WTC11 (cell line): ENCODE results near the gene RBPJ. TPM values are rescaled to one million over a fixed set of nuclear protein-coding genes. Genes with fewer than 3 reads are reported as not detected.

Experiments used
- ATAC-seq: fragments of 200-7000 bp; cut with Tn5 transposase; 2 replicates; pipeline ENCODE4 v1.10.0; 2021; ENCODE audit warnings: mild to moderate bottlenecking, moderate library complexity
- CTCF ChIA-PET: fragments of 300-600 bp; sonication (Branson Sonifier 250); formaldehyde crosslinking; loops from one replicate; lab custom pipeline; 2021; ENCODE audit warnings: antibody characterized with exemption; lab: Charles Lee
- POLR2A ChIA-PET: fragments of 350-600 bp; sonication (Branson Sonifier 250); formaldehyde crosslinking; loops from one replicate; lab custom pipeline; 2021; ENCODE audit warnings: antibody characterized with exemption; lab: Charles Lee
- DNase-seq: peaks from one replicate; pipeline ENCODE4 v3.0.0; 2021; ENCODE audit warnings: low spot score
- H3K27ac Mint-ChIP-seq: 2 replicates; pipeline ENCODE4 v1.8.0; 2021; ENCODE audit warnings: mixed read lengths
- H3K27me3 Mint-ChIP-seq: 2 replicates; pipeline ENCODE4 v1.8.0; 2021; ENCODE audit warnings: low read depth, mild to moderate bottlenecking, moderate library complexity, mixed read lengths
- H3K36me3 Mint-ChIP-seq: 2 replicates; pipeline ENCODE4 v1.8.0; 2021; ENCODE audit warnings: mixed read lengths
- H3K4me1 Mint-ChIP-seq: 2 replicates; pipeline ENCODE4 v1.8.0; 2022; ENCODE audit warnings: mixed read lengths
- H3K4me3 Mint-ChIP-seq: 2 replicates; pipeline ENCODE4 v1.8.0; 2021; ENCODE audit warnings: mild to moderate bottlenecking, moderate library complexity, mixed read lengths
- H3K9me3 Mint-ChIP-seq: 2 replicates; pipeline ENCODE4 v1.8.0; 2021; ENCODE audit warnings: mixed read lengths
- GABPB1 ChIP-seq: sonication (generic); formaldehyde crosslinking; IDR thresholded peaks from 2 replicates; pipeline ENCODE4 v1.8.1; 2023; ENCODE audit warnings: mild to moderate bottlenecking, missing genetic modification reagents
- SMAD3 ChIP-seq: sonication (generic); formaldehyde crosslinking; IDR thresholded peaks from 2 replicates; pipeline ENCODE4 v1.8.0; 2022; ENCODE audit warnings: missing genetic modification reagents, mild to moderate bottlenecking, borderline replicate concordance
- SOX15 ChIP-seq: fragments of 250-450 bp; sonication (Bioruptor Pico); IDR thresholded peaks from 2 replicates; pipeline ENCODE4 v1.9.0; 2021; ENCODE audit warnings: mild to moderate bottlenecking
- TCF7 ChIP-seq: sonication (generic); formaldehyde crosslinking; IDR thresholded peaks from 2 replicates; pipeline ENCODE4 v1.8.0; 2022; ENCODE audit warnings: mild to moderate bottlenecking, low read depth, missing genetic modification reagents, moderate library complexity
- TP53 ChIP-seq: sonication (generic); formaldehyde crosslinking; IDR thresholded peaks from 2 replicates; pipeline ENCODE4 v1.8.1; 2023; ENCODE audit warnings: mild to moderate bottlenecking, missing genetic modification reagents
- ZNF396 ChIP-seq: fragments of 250-450 bp; sonication (Bioruptor Pico); IDR thresholded peaks from 2 replicates; pipeline ENCODE4 v1.8.0; 2021; ENCODE audit warnings: mild to moderate bottlenecking, moderate library complexity, borderline replicate concordance
- total RNA-seq: library from RNA; stranded (reverse); gene quantifications from 3 replicates; pipeline ENCODE4 v1.2.3, GENCODE V29; 2021
- TF ChIP-seq, protein P1 (sequence below): sonication (generic); formaldehyde crosslinking; IDR thresholded peaks from 2 replicates; pipeline ENCODE4 v1.8.0; 2023; ENCODE audit warnings: mild to moderate bottlenecking, missing genetic modification reagents
- TF ChIP-seq, protein P2 (sequence below): sonication (generic); formaldehyde crosslinking; IDR thresholded peaks from 2 replicates; pipeline ENCODE4 v1.8.1; 2022; ENCODE audit warnings: missing genetic modification reagents, borderline replicate concordance
- TF ChIP-seq, protein P3 (sequence below): sonication (generic); formaldehyde crosslinking; conservative IDR thresholded peaks from 2 replicates; pipeline ENCODE4 v1.8.1; 2022; ENCODE audit warnings: mild to moderate bottlenecking, missing genetic modification reagents
- TF ChIP-seq, protein P4 (sequence below): fragments of 250-450 bp; sonication (Bioruptor Pico); IDR thresholded peaks from 2 replicates; pipeline ENCODE4 v1.9.0; 2021; ENCODE audit warnings: mild to moderate bottlenecking, borderline replicate concordance

RBPJ gene
- total RNA-seq, 1 experiment from 2014 or later: 163 TPM

DNA sequence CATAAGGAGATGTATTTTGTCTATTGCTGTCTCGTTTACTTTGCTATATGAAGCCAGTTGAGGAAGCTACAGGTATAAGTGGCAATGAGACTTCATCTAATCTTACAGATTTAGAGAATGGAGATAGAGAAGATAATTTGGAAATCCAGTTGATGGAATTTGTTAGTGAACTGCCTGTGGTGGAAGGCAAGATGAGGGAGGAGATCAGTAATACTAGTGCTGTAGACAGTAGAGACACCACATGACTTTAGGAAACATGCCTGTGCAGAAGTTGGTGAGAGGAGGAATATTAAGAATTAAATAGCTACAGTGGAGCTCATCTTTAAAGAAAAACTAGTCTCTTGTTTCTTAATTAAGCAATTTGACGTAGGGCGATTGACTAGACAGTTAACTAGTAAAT, 51.3 kb downstream of the RBPJ start:
- Mint-ChIP-seq H3K27me3 (no peaks in the 10 kb centered on the region), H3K4me3 (peak overlapping the region; percentile 3; the same call in 1 of the 2 replicates), H3K9me3 (no peaks in the 10 kb centered on the region), H3K4me1 (peaks cover 76% of the 10 kb centered on the region), H3K36me3 (no peaks in the 10 kb centered on the region; the same call in 1 of the 2 replicates), H3K27ac (peak overlapping the region; percentile 85)
- no peak for ATAC-seq
- TF ChIP-seq TP53 (CRISPR knock-in tag) (no peak), SMAD3 (CRISPR knock-in tag) (no peak), ZNF396 (CRISPR knock-in tag) (no peak), SOX15 (CRISPR knock-in tag) (no peak), TCF7 (CRISPR knock-in tag) (no peak)
- TF ChIP-seq, protein P1, sequence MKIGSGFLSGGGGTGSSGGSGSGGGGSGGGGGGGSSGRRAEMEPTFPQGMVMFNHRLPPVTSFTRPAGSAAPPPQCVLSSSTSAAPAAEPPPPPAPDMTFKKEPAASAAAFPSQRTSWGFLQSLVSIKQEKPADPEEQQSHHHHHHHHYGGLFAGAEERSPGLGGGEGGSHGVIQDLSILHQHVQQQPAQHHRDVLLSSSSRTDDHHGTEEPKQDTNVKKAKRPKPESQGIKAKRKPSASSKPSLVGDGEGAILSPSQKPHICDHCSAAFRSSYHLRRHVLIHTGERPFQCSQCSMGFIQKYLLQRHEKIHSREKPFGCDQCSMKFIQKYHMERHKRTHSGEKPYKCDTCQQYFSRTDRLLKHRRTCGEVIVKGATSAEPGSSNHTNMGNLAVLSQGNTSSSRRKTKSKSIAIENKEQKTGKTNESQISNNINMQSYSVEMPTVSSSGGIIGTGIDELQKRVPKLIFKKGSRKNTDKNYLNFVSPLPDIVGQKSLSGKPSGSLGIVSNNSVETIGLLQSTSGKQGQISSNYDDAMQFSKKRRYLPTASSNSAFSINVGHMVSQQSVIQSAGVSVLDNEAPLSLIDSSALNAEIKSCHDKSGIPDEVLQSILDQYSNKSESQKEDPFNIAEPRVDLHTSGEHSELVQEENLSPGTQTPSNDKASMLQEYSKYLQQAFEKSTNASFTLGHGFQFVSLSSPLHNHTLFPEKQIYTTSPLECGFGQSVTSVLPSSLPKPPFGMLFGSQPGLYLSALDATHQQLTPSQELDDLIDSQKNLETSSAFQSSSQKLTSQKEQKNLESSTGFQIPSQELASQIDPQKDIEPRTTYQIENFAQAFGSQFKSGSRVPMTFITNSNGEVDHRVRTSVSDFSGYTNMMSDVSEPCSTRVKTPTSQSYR (CRISPR knock-in tag): no peak
- POLR2A ChIA-PET: interaction anchor here (1.0 kb wide), 1 partner anchor 11 kb away, joined by 3 read pairs; no protein-coding TSS in a partner anchor
- CTCF ChIA-PET: interaction anchor here (1.1 to 2.6 kb wide), 2 partner anchors 31 to 42 kb away, joined by 3 to 10 read pairs; no protein-coding TSS in a partner anchor
- no peak for DNase-seq

DNA sequence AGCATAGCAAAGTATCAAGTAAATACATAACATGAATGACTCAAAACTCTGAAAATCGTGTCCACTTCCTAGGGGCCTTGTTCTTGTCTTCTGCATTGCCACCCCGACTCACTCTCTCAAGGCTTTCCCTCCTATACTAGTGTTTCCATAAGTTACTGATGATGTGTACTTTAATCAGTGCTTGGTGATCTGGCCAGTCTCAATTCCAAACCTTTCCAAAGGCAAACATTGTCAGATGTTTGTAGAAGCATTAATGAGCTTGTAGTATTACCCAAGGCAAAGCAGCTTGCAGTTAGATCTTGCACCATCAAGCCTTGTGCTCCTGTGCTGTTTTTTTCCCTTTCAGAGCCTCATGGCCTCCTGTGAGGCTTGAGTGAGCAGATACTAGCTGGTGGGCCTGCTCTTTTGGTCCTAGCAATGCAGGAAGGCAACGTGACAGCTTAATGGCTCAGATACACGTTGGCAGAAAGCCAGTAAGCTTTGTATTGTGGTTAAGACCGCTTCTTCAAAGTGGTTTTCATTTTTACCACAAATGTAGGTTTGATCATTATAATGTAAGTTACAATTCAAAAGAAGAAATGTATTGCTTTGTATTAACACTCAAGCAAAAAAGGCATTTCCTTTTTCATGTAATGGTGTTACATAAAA, 51.8 kb downstream of the RBPJ start:
- peak; percentile 72; the same call in 1 of the 2 replicates for TF ChIP-seq GABPB1 (CRISPR knock-in tag)
- TF ChIP-seq, protein P2, sequence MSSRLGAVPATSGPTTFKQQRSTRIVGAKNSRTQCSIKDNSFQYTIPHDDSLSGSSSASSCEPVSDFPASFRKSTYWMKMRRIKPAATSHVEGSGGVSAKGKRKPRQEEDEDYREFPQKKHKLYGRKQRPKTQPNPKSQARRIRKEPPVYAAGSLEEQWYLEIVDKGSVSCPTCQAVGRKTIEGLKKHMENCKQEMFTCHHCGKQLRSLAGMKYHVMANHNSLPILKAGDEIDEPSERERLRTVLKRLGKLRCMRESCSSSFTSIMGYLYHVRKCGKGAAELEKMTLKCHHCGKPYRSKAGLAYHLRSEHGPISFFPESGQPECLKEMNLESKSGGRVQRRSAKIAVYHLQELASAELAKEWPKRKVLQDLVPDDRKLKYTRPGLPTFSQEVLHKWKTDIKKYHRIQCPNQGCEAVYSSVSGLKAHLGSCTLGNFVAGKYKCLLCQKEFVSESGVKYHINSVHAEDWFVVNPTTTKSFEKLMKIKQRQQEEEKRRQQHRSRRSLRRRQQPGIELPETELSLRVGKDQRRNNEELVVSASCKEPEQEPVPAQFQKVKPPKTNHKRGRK (CRISPR knock-in tag): no peak
- Mint-ChIP-seq H3K9me3 (no peaks in the 10 kb centered on the region), H3K4me1 (peaks cover 79% of the 10 kb centered on the region), H3K27me3 (no peaks in the 10 kb centered on the region), H3K36me3 (no peaks in the 10 kb centered on the region; the same call in 1 of the 2 replicates), H3K4me3 (no peak overlapping the region), H3K27ac (peak overlapping the region; percentile 85)
- DNase-seq: no peak
- CTCF ChIA-PET: interaction anchor here (1.1 to 2.6 kb wide), 2 partner anchors 32 to 42 kb away, joined by 3 to 10 read pairs; no protein-coding TSS in a partner anchor
- peak; percentile 49 for ATAC-seq
- POLR2A ChIA-PET: interaction anchor here (1.0 kb wide), 1 partner anchor 12 kb away, joined by 3 read pairs; no protein-coding TSS in a partner anchor

DNA sequence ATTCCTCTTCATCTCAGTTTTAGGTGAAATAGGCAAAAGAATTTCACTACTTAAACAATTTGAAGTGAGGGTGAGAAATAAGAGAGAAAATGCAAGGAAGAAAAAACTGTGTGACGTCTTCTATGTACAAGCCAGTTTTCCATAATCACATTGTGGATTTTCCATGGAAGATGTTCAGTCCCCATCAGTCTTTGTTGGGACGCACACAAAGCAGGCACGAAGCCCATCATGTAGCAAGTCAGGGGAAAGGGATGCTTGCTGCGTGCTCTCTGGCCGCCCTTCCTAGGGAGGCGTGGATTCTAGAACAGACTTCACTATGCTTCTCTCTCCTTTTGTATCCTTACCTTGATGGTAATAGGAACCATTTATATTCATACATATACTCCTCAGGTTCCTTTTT, 54.7 kb downstream of the RBPJ start:
- DNase-seq (no peak), ATAC-seq (peak; percentile 35)
- H3K4me3 Mint-ChIP-seq: no peak overlapping the region
- no peaks in the 10 kb centered on the region for H3K36me3 Mint-ChIP-seq
- H3K4me1 Mint-ChIP-seq: peaks cover 68% of the 10 kb centered on the region
- no peaks in the 10 kb centered on the region for H3K9me3 Mint-ChIP-seq
- ChIA-PET CTCF (interaction anchor here (1.3 kb wide), 1 partner anchor 44 kb away, joined by 3 read pairs; no protein-coding TSS in a partner anchor), POLR2A (no interaction called here)
- peak overlapping the region; percentile 34; the same call in 1 of the 2 replicates for H3K27ac Mint-ChIP-seq
- TF ChIP-seq, protein P3, sequence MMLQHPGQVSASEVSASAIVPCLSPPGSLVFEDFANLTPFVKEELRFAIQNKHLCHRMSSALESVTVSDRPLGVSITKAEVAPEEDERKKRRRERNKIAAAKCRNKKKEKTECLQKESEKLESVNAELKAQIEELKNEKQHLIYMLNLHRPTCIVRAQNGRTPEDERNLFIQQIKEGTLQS: no peak
- no peak for TF ChIP-seq TCF7 (CRISPR knock-in tag)
- TF ChIP-seq, protein P4, sequence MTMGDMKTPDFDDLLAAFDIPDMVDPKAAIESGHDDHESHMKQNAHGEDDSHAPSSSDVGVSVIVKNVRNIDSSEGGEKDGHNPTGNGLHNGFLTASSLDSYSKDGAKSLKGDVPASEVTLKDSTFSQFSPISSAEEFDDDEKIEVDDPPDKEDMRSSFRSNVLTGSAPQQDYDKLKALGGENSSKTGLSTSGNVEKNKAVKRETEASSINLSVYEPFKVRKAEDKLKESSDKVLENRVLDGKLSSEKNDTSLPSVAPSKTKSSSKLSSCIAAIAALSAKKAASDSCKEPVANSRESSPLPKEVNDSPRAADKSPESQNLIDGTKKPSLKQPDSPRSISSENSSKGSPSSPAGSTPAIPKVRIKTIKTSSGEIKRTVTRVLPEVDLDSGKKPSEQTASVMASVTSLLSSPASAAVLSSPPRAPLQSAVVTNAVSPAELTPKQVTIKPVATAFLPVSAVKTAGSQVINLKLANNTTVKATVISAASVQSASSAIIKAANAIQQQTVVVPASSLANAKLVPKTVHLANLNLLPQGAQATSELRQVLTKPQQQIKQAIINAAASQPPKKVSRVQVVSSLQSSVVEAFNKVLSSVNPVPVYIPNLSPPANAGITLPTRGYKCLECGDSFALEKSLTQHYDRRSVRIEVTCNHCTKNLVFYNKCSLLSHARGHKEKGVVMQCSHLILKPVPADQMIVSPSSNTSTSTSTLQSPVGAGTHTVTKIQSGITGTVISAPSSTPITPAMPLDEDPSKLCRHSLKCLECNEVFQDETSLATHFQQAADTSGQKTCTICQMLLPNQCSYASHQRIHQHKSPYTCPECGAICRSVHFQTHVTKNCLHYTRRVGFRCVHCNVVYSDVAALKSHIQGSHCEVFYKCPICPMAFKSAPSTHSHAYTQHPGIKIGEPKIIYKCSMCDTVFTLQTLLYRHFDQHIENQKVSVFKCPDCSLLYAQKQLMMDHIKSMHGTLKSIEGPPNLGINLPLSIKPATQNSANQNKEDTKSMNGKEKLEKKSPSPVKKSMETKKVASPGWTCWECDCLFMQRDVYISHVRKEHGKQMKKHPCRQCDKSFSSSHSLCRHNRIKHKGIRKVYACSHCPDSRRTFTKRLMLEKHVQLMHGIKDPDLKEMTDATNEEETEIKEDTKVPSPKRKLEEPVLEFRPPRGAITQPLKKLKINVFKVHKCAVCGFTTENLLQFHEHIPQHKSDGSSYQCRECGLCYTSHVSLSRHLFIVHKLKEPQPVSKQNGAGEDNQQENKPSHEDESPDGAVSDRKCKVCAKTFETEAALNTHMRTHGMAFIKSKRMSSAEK (CRISPR knock-in tag): no peak
- no peaks in the 10 kb centered on the region for H3K27me3 Mint-ChIP-seq
